WTC11 (cell line): Measurements from ENCODE around the gene F5.

Experiments
- CREM ChIP-seq: sonication (generic); formaldehyde crosslinking; IDR thresholded peaks from 2 replicates; pipeline ENCODE4 v1.8.1; 2022; ENCODE audit warnings: mild to moderate bottlenecking, missing genetic modification reagents, moderate library complexity
- JUN ChIP-seq: sonication (generic); formaldehyde crosslinking; IDR thresholded peaks from 2 replicates; pipeline ENCODE4 v1.8.0; 2023; ENCODE audit warnings: mild to moderate bottlenecking, missing genetic modification reagents
- ZNF416 ChIP-seq: fragments of 250-450 bp; sonication (Bioruptor Pico); IDR thresholded peaks from 2 replicates; pipeline ENCODE4 v1.9.0; 2021; ENCODE audit warnings: mild to moderate bottlenecking, inconsistent platforms
- TF ChIP-seq, protein P1 (sequence below): sonication (generic); formaldehyde crosslinking; conservative IDR thresholded peaks from 2 replicates; pipeline ENCODE4 v1.8.1; 2022; ENCODE audit warnings: mild to moderate bottlenecking, missing genetic modification reagents

DNA sequence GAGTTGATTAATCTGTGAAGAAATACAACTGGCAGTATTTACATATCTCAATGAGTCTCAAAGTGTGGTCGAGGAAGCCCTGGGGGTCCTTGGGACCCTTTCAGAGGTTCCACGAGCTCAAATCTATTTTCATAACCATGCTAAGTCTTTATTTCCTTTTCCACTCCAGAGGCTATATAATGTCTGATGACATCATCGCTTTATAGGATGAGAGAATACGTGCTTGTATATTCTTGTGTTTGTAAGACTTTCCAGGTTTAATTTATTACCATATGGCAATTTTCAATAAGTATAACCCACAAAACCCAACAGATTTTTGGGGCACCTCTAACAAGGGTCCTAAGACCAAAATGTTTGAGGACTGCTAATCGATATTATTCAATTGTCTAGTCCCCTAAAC, 99.1 kb downstream of the F5 start:
- TF ChIP-seq CREM (CRISPR knock-in tag) (no peak), JUN (CRISPR knock-in tag) (no peak), ZNF416 (CRISPR knock-in tag) (no peak)
- TF ChIP-seq, protein P1, sequence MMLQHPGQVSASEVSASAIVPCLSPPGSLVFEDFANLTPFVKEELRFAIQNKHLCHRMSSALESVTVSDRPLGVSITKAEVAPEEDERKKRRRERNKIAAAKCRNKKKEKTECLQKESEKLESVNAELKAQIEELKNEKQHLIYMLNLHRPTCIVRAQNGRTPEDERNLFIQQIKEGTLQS (CRISPR knock-in tag), result no peak
